ENCODE data around the gene PLSCR2.

- TF ChIP-seq CTCF (conservative IDR thresholded peaks at IDR 0.05; ENCODE audit: low read depth, low read length) (no peak), EZH2phosphoT487 (IDR thresholded peaks at IDR 0.05; ENCODE audit: borderline replicate concordance, low read length) (no peak), EZH2 (IDR thresholded peaks at IDR 0.05; ENCODE audit: low read length, unreplicated experiment) (no peak)
Observed at GRCh38 chr3:146425341-146425740, 44.0 kb downstream of the PLSCR2 start.

Data from PC-3 (cell line).